ENCODE measurements around the gene MEF2B.

MEF2B gene

GRCh38 chr19:19192078-19192882 lies 22.2 kb upstream of the MEF2B start, which contains the start of the genes BORCS8 and RFXANK:
TSS of gene BORCS8 (minus strand) at chr19:19192152. CDS start at chr19:19192117, 35 bp downstream.
TSS of gene RFXANK (plus strand) at chr19:19192258. CDS start at chr19:19193947, 1,689 bp downstream.
- H3K27ac ChIP-seq = peak within 1 kb of the TSS; percentile 91
- TF ChIP-seq CTCF (conservative IDR thresholded peaks at IDR 0.05) = no peak
- TF ChIP-seq ZFX (IDR thresholded peaks at IDR 0.05) = no peak

GRCh38 chr19:19191768-19192077 lies 21.7 kb upstream of the MEF2B start:
- TF ChIP-seq ZFX (IDR thresholded peaks at IDR 0.05) = peak; percentile 20; the same call in 1 of the 2 replicates
- no peak for TF ChIP-seq CTCF (conservative IDR thresholded peaks at IDR 0.05)
- peak overlapping the region; percentile 91 for H3K27ac ChIP-seq

GRCh38 chr19:19186742-19187141 lies 16.7 kb upstream of the MEF2B start:
- no peak overlapping the region for H3K27ac ChIP-seq
- TF ChIP-seq CTCF (conservative IDR thresholded peaks at IDR 0.05) (no peak), ZFX (IDR thresholded peaks at IDR 0.05) (no peak)

- no peak overlapping the region for H3K27ac ChIP-seq
- peak; percentile 84 for TF ChIP-seq CTCF (conservative IDR thresholded peaks at IDR 0.05)
- no peak for TF ChIP-seq ZFX (IDR thresholded peaks at IDR 0.05)
Observed at GRCh38 chr19:19185853-19186740, 16.0 kb upstream of the MEF2B start.

- no peak overlapping the region for H3K27ac ChIP-seq
Observed at GRCh38 chr19:19181488-19181998, 11.5 kb upstream of the MEF2B start.

More at GRCh38 chr19:19181488-19181998, 11.5 kb upstream of the MEF2B start:
- TF ChIP-seq CTCF (conservative IDR thresholded peaks at IDR 0.05) = no peak
- no peak for TF ChIP-seq ZFX (IDR thresholded peaks at IDR 0.05)
